Breast epithelium (tissue), 3 donors: ENCODE data around the gene GUCD1.

Source experiments
- CTCF ChIP-seq, 3 donors: fragments of 450-650 bp; IDR thresholded peaks; one replicate each; pipeline ENCODE4 v1.5.1; 2016 to 2017; ENCODE audit warnings: antibody characterized with exemption in 3 of 3, mild to moderate bottlenecking in 3 of 3, moderate library complexity in 3 of 3
- POLR2AphosphoS5 ChIP-seq, 3 donors: sonication (generic); formaldehyde crosslinking; IDR thresholded peaks; one replicate each; pipeline ENCODE4 v1.6.1; 2017; ENCODE audit warnings: antibody characterized with exemption in 3 of 3

- TF ChIP-seq CTCF (IDR thresholded peaks at IDR 0.05): no peak
- no peak for TF ChIP-seq POLR2AphosphoS5 (IDR thresholded peaks at IDR 0.05)
Observed at GRCh38 chr22:24504540-24504939, 50.4 kb downstream of the GUCD1 start.
